GM23338 (cell line): ENCODE results near the gene MED7. TPM values are rescaled to one million over a fixed set of nuclear protein-coding genes. Genes with fewer than 3 reads are reported as not detected.

ENCODE experiments used
- ATAC-seq: fragments of 200-7000 bp; cut with Tn5 transposase; 3 replicates; pipeline ENCODE4 v1.9.1; 2020
- DNase-seq: peaks from one replicate; pipeline ENCODE4 v3.0.0-alpha.2; 2015; ENCODE audit warnings: low spot score
- H2AFZ ChIP-seq: fragments of 200-600 bp; sonication (generic); 2 replicates; pipeline ENCODE4 v1.8.0; 2016; ENCODE audit warnings: antibody characterized with exemption, mild to moderate bottlenecking, moderate library complexity
- H3F3A ChIP-seq: fragments of 200-600 bp; sonication (generic); replicated peaks from 2 replicates; pipeline ENCODE4 v1.8.0; 2017; ENCODE audit warnings: antibody characterized with exemption, mixed run types, low read depth
- H3K27ac ChIP-seq: fragments of 200-600 bp; sonication (generic); 2 replicates; pipeline ENCODE4 v1.6.1; 2016; ENCODE audit warnings: low read depth
- H3K27me3 ChIP-seq: fragments of 200-600 bp; sonication (generic); 2 replicates; pipeline ENCODE4 v1.8.0; 2016; ENCODE audit warnings: mild to moderate bottlenecking, mixed run types, moderate library complexity; ENCODE audit not compliant: insufficient read depth
- H3K36me3 ChIP-seq: fragments of 200-600 bp; sonication (generic); 2 replicates; pipeline ENCODE4 v1.8.0; 2016; ENCODE audit warnings: mild to moderate bottlenecking; ENCODE audit not compliant: insufficient read depth
- H3K4me1 ChIP-seq: fragments of 200-600 bp; sonication (generic); 2 replicates; pipeline ENCODE4 v1.8.0; 2016; ENCODE audit warnings: mild to moderate bottlenecking, moderate library complexity; ENCODE audit not compliant: insufficient read depth
- H3K4me2 ChIP-seq: fragments of 200-600 bp; sonication (generic); 2 replicates; pipeline ENCODE4 v1.7.1; 2017; ENCODE audit warnings: mixed run types
- H3K4me3 ChIP-seq: fragments of 200-600 bp; sonication (generic); 2 replicates; pipeline ENCODE4 v1.6.1; 2016; ENCODE audit warnings: mixed run types
- H3K79me2 ChIP-seq: fragments of 200-600 bp; sonication (generic); replicated peaks from 2 replicates; pipeline ENCODE4 v1.8.0; 2017; ENCODE audit warnings: mild to moderate bottlenecking; ENCODE audit not compliant: insufficient read depth
- H3K9me2 ChIP-seq: fragments of 200-600 bp; sonication (generic); 2 replicates; pipeline ENCODE4 v1.8.0; 2017; ENCODE audit not compliant: insufficient read depth
- H4K20me1 ChIP-seq: fragments of 200-600 bp; sonication (generic); replicated peaks from 2 replicates; pipeline ENCODE4 v1.8.0; 2017; ENCODE audit warnings: mild to moderate bottlenecking; ENCODE audit not compliant: insufficient read depth
- H3K27ac Mint-ChIP-seq: 2 replicates; pipeline ENCODE4 v1.8.0; 2020; ENCODE audit warnings: inconsistent platforms, mild to moderate bottlenecking, moderate library complexity, mixed read lengths
- H3K27me3 Mint-ChIP-seq: 3 replicates; pipeline ENCODE4 v1.8.0; 2022; ENCODE audit warnings: low read depth, mild to moderate bottlenecking, moderate library complexity, mixed read lengths, inconsistent platforms; ENCODE audit not compliant: insufficient read depth, poor library complexity
- H3K36me3 Mint-ChIP-seq: 3 replicates; pipeline ENCODE4 v1.8.0; 2021; ENCODE audit warnings: low read depth, mild to moderate bottlenecking, inconsistent platforms, moderate library complexity, mixed read lengths
- H3K4me1 Mint-ChIP-seq: 3 replicates; pipeline ENCODE4 v1.8.0; 2020; ENCODE audit warnings: mild to moderate bottlenecking, inconsistent platforms, mixed read lengths
- H3K4me3 Mint-ChIP-seq: 3 replicates; pipeline ENCODE4 v1.8.0; 2021; ENCODE audit warnings: moderate library complexity, mild to moderate bottlenecking, inconsistent platforms, mixed read lengths
- H3K9me3 Mint-ChIP-seq: 3 replicates; pipeline ENCODE4 v1.8.0; 2020; ENCODE audit warnings: moderate library complexity, mild to moderate bottlenecking, inconsistent platforms, mixed read lengths
- CREB1 ChIP-seq: fragments of 250-450 bp; sonication (Bioruptor Pico); IDR thresholded peaks from 2 replicates; pipeline ENCODE4 v1.5.0; 2020; ENCODE audit warnings: low read depth, mild to moderate bottlenecking, moderate library complexity
- EZH2 ChIP-seq: fragments of 200-600 bp; sonication (generic); IDR thresholded peaks from one replicate; pipeline ENCODE4 v1.8.0; 2017; ENCODE audit warnings: antibody characterized with exemption, mild to moderate bottlenecking, low read depth; ENCODE audit not compliant: unreplicated experiment
- EZH2phosphoT487 ChIP-seq: fragments of 200-600 bp; sonication (generic); IDR thresholded peaks from one replicate; pipeline ENCODE4 v1.8.1; 2018; ENCODE audit warnings: antibody characterized with exemption; ENCODE audit not compliant: unreplicated experiment
- JUNB ChIP-seq: IDR thresholded peaks from one replicate; pipeline ENCODE4 v1.6.1; 2016; ENCODE audit warnings: antibody characterized with exemption; ENCODE audit not compliant: unreplicated experiment
- NANOG ChIP-seq: IDR thresholded peaks from 2 replicates; pipeline ENCODE4 v1.6.1; 2016; ENCODE audit warnings: antibody characterized with exemption, borderline replicate concordance
- POLR2AphosphoS5 ChIP-seq: IDR thresholded peaks from 2 replicates; pipeline ENCODE4 v1.6.1; 2016; ENCODE audit warnings: antibody characterized with exemption, low read depth
- STAT1 ChIP-seq: IDR thresholded peaks from one replicate; pipeline ENCODE4 v1.6.1; 2016; ENCODE audit warnings: antibody characterized with exemption; ENCODE audit not compliant: unreplicated experiment
- ZNF114 ChIP-seq: fragments of 250-450 bp; sonication (Bioruptor Pico); IDR thresholded peaks from 2 replicates; pipeline ENCODE4 v1.5.0; 2020; ENCODE audit warnings: mild to moderate bottlenecking, moderate library complexity
- ZNF331 ChIP-seq: fragments of 250-450 bp; sonication (Bioruptor Pico); IDR thresholded peaks from 2 replicates; pipeline ENCODE4 v1.5.0; 2020; ENCODE audit warnings: low read depth, mild to moderate bottlenecking, moderate library complexity
- ZNF462 ChIP-seq: fragments of 250-450 bp; sonication (Bioruptor Pico); IDR thresholded peaks from 2 replicates; pipeline ENCODE4 v1.5.0; 2020; ENCODE audit warnings: mild to moderate bottlenecking, moderate library complexity
- polyA plus RNA-seq: library from polyadenylated mRNA; unstranded; fragments of >200 nt; fragmentation: Nextera tagmentation; extraction: Ambion mirVana; gene quantifications from 2 replicates; pipeline ENCODE4 v1.2.1, GENCODE V29; 2016
- total RNA-seq: library from RNA; depleted of rRNA; stranded (reverse); fragments of >200 nt; shearing (Covaris generic); gene quantifications from 2 replicates; pipeline ENCODE4 v1.2.3, GENCODE V29; 2014
- TF ChIP-seq, protein P1 (sequence below): IDR thresholded peaks from 2 replicates; pipeline ENCODE4 v1.6.1; 2016; ENCODE audit warnings: antibody characterized with exemption
- TF ChIP-seq, protein P2 (sequence below), 2 experiments: fragments of 200-600 bp in 1 of 2; sonication (generic) in 1 of 2; conservative IDR thresholded peaks; 2 replicates each; pipeline versions ENCODE4 v1.5.1 to v1.6.1; 2016 to 2017; ENCODE audit warnings: antibody characterized with exemption in 2 of 2, low read depth in 2 of 2, mild to moderate bottlenecking in 2 of 2, moderate library complexity in 1 of 2

Gene MED7
- total and polyA plus RNA-seq, 2 experiments from 2014 or later, result 9.7 to 34.4 TPM

GRCh38 chr5:157187046-157187754, 44.5 kb upstream of the MED7 start (continued):
- TF ChIP-seq, protein P1, sequence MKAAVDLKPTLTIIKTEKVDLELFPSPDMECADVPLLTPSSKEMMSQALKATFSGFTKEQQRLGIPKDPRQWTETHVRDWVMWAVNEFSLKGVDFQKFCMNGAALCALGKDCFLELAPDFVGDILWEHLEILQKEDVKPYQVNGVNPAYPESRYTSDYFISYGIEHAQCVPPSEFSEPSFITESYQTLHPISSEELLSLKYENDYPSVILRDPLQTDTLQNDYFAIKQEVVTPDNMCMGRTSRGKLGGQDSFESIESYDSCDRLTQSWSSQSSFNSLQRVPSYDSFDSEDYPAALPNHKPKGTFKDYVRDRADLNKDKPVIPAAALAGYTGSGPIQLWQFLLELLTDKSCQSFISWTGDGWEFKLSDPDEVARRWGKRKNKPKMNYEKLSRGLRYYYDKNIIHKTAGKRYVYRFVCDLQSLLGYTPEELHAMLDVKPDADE, result no peak

GRCh38 chr5:157186309-157187045, 43.8 kb upstream of the MED7 start:
- Mint-ChIP-seq H3K9me3 (no peaks in the 10 kb centered on the region), H3K27ac (no peak overlapping the region), H3K27me3 (peaks cover 6% of the 10 kb centered on the region), H3K4me3 (no peak overlapping the region), H3K4me1 (no peaks in the 10 kb centered on the region; the same call in 2 of the 3 replicates), H3K36me3 (no peaks in the 10 kb centered on the region)
- Histone ChIP-seq H3K9me2 (0 out of 2 replicates have a peak, but pooled peaks cover 4% of the 10 kb centered on the region), H3K27me3 (peaks cover 19% of the 10 kb centered on the region; the same call in 1 of the 2 replicates), H3K27ac (no peak overlapping the region), H4K20me1 (no peaks in the 10 kb centered on the region), H3K79me2 (no peaks in the 10 kb centered on the region), H3K4me1 (no peaks in the 10 kb centered on the region), H3K36me3 (no peaks in the 10 kb centered on the region), H3K4me3 (no peak overlapping the region), H3K4me2 (no peak overlapping the region), H3F3A (no peaks in the 10 kb centered on the region), H2AFZ (no peak overlapping the region)
- DNase-seq (no peak), ATAC-seq (no peak)
- TF ChIP-seq, protein P1, result no peak
- TF ChIP-seq CREB1 (CRISPR knock-in tag) (no peak), ZNF331 (no peak), NANOG (no peak), STAT1 (no peak), POLR2AphosphoS5 (no peak), ZNF462 (no peak), ZNF114 (no peak), EZH2 (no peak), EZH2phosphoT487 (no peak), JUNB (no peak)
- TF ChIP-seq, protein P2, sequence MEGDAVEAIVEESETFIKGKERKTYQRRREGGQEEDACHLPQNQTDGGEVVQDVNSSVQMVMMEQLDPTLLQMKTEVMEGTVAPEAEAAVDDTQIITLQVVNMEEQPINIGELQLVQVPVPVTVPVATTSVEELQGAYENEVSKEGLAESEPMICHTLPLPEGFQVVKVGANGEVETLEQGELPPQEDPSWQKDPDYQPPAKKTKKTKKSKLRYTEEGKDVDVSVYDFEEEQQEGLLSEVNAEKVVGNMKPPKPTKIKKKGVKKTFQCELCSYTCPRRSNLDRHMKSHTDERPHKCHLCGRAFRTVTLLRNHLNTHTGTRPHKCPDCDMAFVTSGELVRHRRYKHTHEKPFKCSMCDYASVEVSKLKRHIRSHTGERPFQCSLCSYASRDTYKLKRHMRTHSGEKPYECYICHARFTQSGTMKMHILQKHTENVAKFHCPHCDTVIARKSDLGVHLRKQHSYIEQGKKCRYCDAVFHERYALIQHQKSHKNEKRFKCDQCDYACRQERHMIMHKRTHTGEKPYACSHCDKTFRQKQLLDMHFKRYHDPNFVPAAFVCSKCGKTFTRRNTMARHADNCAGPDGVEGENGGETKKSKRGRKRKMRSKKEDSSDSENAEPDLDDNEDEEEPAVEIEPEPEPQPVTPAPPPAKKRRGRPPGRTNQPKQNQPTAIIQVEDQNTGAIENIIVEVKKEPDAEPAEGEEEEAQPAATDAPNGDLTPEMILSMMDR (conservative IDR thresholded peaks at IDR 0.05; ENCODE audit: low read depth in 2 of 2), result no peak
